IgD-negative memory B cell (primary cell): ENCODE measurements around the gene LRRFIP2. TPM values are rescaled to one million over a fixed set of nuclear protein-coding genes. Genes with fewer than 3 reads are reported as not detected.

Source experiments
- H3K27ac Mint-ChIP-seq, 3 donors: one replicate each; pipeline ENCODE4 v1.8.0; 2020 to 2022; ENCODE audit warnings: mild to moderate bottlenecking in 3 of 3, mixed read lengths in 3 of 3, moderate library complexity in 1 of 3
- H3K27me3 Mint-ChIP-seq: one replicate; pipeline ENCODE4 v1.8.0; 2021; ENCODE audit warnings: mixed read lengths
- H3K36me3 Mint-ChIP-seq: one replicate; pipeline ENCODE4 v1.8.0; 2020; ENCODE audit warnings: mild to moderate bottlenecking, mixed read lengths
- H3K4me1 Mint-ChIP-seq, 3 donors: one replicate each; pipeline ENCODE4 v1.8.0; 2020 to 2022; ENCODE audit warnings: mixed read lengths in 3 of 3, mild to moderate bottlenecking in 1 of 3
- H3K4me3 Mint-ChIP-seq, 4 donors: one replicate each; pipeline ENCODE4 v1.8.0; 2020 to 2022; ENCODE audit warnings: mild to moderate bottlenecking in 4 of 4, mixed read lengths in 4 of 4, moderate library complexity in 3 of 4
- H3K9me3 Mint-ChIP-seq, 3 donors: one replicate each; pipeline ENCODE4 v1.8.0; 2020 to 2021; ENCODE audit warnings: mixed read lengths in 3 of 3, mild to moderate bottlenecking in 1 of 3
- polyA plus RNA-seq: library from polyadenylated mRNA; unstranded; fragments of 300-500 nt; fragmentation: Illumina TruSeq; gene quantifications from one replicate; pipeline ENCODE4 v1.2.3, GENCODE V29; 2021

LRRFIP2 gene
- polyA plus RNA-seq, 1 donor from 2014 or later, result 22.0 TPM

DNA sequence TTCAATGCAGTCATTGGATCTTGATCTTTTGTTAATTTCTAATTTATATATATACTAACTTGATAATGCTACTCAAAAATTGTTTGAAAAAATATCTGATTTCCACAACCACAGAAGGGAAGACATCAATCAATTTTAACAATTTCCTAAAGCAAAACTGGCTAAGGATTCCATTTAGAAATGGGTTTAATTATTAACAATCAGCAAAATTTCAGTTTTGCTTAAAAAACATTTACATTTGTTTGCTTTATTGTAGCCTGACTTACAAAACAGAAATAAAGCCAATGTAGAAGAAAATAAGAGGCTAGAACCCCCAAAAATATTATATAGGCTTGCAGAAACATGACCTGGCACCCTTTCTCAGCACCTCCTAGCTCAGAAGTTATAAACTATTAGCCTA is 74.9 kb downstream of the LRRFIP2 start:
- H3K27me3 Mint-ChIP-seq, result no peaks in the 10 kb centered on the region

GRCh38 chr3:37098884-37099283 is 75.5 kb downstream of the LRRFIP2 start:
- no peaks in the 10 kb centered on the region for H3K9me3 Mint-ChIP-seq
- H3K4me1 Mint-ChIP-seq, result peaks cover 0 to 4% (median 3%) of the 10 kb centered on the region in 3 donors
- H3K27me3 Mint-ChIP-seq, result no peaks in the 10 kb centered on the region
- H3K27ac Mint-ChIP-seq, result no peak overlapping the region
- no peak overlapping the region for H3K4me3 Mint-ChIP-seq
- peaks cover 8% of the 10 kb centered on the region for H3K36me3 Mint-ChIP-seq

More for the DNA sequence above, 74.9 kb downstream of the LRRFIP2 start:
- Mint-ChIP-seq H3K27ac (no peak overlapping the region), H3K4me3 (no peak overlapping the region), H3K9me3 (no peaks in the 10 kb centered on the region), H3K36me3 (peaks cover 7% of the 10 kb centered on the region), H3K4me1 (peaks cover 0 to 4% (median 3%) of the 10 kb centered on the region in 3 donors)

DNA sequence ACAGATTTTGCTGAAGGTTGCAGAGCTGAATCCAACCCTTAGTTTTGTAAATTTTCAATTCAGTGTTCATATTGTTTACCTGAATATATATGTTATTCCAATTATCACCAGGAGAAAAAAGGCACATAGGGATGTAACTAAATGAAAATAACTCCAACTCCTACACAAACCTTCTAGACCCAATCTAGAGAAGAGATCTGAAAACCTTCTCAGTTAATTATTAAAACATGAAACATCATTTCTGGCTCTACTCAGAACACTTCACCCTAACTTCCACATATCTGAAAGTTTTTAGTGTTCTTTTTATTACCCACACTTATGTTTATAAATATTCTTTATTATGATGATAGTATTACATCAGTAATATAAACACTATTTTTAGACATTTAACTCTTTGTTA is 76.6 kb downstream of the LRRFIP2 start:
- Mint-ChIP-seq H3K4me3 (no peak overlapping the region), H3K27me3 (no peaks in the 10 kb centered on the region), H3K9me3 (no peaks in the 10 kb centered on the region), H3K4me1 (peaks cover 0 to 4% (median 0%) of the 10 kb centered on the region in 3 donors), H3K36me3 (peaks cover 13% of the 10 kb centered on the region), H3K27ac (no peak overlapping the region)

- peaks cover 13% of the 10 kb centered on the region for H3K36me3 Mint-ChIP-seq
- peaks cover 0 to under 1% (median 0%) of the 10 kb centered on the region in 3 donors for H3K4me1 Mint-ChIP-seq
- H3K27me3 Mint-ChIP-seq, result no peaks in the 10 kb centered on the region
- H3K9me3 Mint-ChIP-seq, result no peaks in the 10 kb centered on the region
- H3K27ac Mint-ChIP-seq, result peak overlapping the region in 1 of 3 donors; percentile 25
- H3K4me3 Mint-ChIP-seq, result no peak overlapping the region
Observed at GRCh38 chr3:37096975-37097374, 77.4 kb downstream of the LRRFIP2 start.

- H3K4me1 Mint-ChIP-seq, result no peaks in the 10 kb centered on the region
- H3K27me3 Mint-ChIP-seq, result no peaks in the 10 kb centered on the region
- H3K4me3 Mint-ChIP-seq, result no peak overlapping the region
- H3K27ac Mint-ChIP-seq, result no peak overlapping the region
- H3K36me3 Mint-ChIP-seq, result peaks cover 13% of the 10 kb centered on the region
- no peaks in the 10 kb centered on the region for H3K9me3 Mint-ChIP-seq
Observed at GRCh38 chr3:37096288-37096687, 78.1 kb downstream of the LRRFIP2 start.

- Mint-ChIP-seq H3K36me3 (peaks cover 15% of the 10 kb centered on the region), H3K9me3 (no peaks in the 10 kb centered on the region), H3K27ac (no peak overlapping the region), H3K27me3 (no peaks in the 10 kb centered on the region), H3K4me1 (no peaks in the 10 kb centered on the region), H3K4me3 (no peak overlapping the region)
Observed at GRCh38 chr3:37094636-37095035, 79.7 kb downstream of the LRRFIP2 start.

DNA sequence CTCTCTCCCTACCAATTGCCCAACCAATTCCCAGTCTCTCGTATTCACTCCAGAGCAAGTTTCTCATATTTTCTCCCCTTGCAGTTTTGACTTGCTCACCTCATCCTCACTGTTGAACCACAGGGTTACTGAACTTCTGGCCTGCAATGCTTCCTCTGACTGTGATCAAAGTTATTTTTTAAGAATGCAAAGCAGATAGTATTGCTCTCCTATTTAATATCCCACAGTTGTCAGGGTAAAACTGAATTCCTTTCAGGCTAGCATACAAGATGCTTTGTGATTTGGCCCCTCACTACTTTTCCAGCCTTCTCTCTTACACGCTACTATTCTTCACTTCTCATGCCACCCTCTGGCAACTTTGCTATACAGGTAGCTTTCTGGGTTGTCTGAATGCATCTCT is 80.9 kb downstream of the LRRFIP2 start:
- no peaks in the 10 kb centered on the region for H3K9me3 Mint-ChIP-seq
- H3K36me3 Mint-ChIP-seq, result peaks cover 15% of the 10 kb centered on the region
- no peaks in the 10 kb centered on the region for H3K4me1 Mint-ChIP-seq
- H3K4me3 Mint-ChIP-seq, result no peak overlapping the region
- no peaks in the 10 kb centered on the region for H3K27me3 Mint-ChIP-seq
- H3K27ac Mint-ChIP-seq, result no peak overlapping the region

- H3K36me3 Mint-ChIP-seq, result peaks cover 20% of the 10 kb centered on the region
- H3K4me3 Mint-ChIP-seq, result no peak overlapping the region
- H3K9me3 Mint-ChIP-seq, result no peaks in the 10 kb centered on the region
- no peaks in the 10 kb centered on the region for H3K27me3 Mint-ChIP-seq
- no peaks in the 10 kb centered on the region for H3K4me1 Mint-ChIP-seq
- peak overlapping the region in 1 of 3 donors; percentile 81 for H3K27ac Mint-ChIP-seq
Observed at GRCh38 chr3:37092484-37092883, 81.9 kb downstream of the LRRFIP2 start.

- Mint-ChIP-seq H3K4me3 (no peak overlapping the region), H3K36me3 (peaks cover 12% of the 10 kb centered on the region), H3K27me3 (no peaks in the 10 kb centered on the region), H3K27ac (no peak overlapping the region), H3K9me3 (no peaks in the 10 kb centered on the region), H3K4me1 (peaks cover 4% of the 10 kb centered on the region in 3 donors)
Observed at GRCh38 chr3:37087870-37088269, 86.5 kb downstream of the LRRFIP2 start.

GRCh38 chr3:37086918-37087317 is 87.5 kb downstream of the LRRFIP2 start:
- H3K4me1 Mint-ChIP-seq, result peaks cover 4% of the 10 kb centered on the region in 3 donors
- no peaks in the 10 kb centered on the region for H3K9me3 Mint-ChIP-seq
- H3K4me3 Mint-ChIP-seq, result no peak overlapping the region
- no peaks in the 10 kb centered on the region for H3K27me3 Mint-ChIP-seq
- H3K36me3 Mint-ChIP-seq, result peaks cover 12% of the 10 kb centered on the region
- no peak overlapping the region for H3K27ac Mint-ChIP-seq

- H3K36me3 Mint-ChIP-seq, result peaks cover 11% of the 10 kb centered on the region
- H3K9me3 Mint-ChIP-seq, result peaks cover 0 to 1% (median 0%) of the 10 kb centered on the region in 3 donors
- H3K27me3 Mint-ChIP-seq, result no peaks in the 10 kb centered on the region
Observed at GRCh38 chr3:37082317-37082716, 92.1 kb downstream of the LRRFIP2 start.

DNA sequence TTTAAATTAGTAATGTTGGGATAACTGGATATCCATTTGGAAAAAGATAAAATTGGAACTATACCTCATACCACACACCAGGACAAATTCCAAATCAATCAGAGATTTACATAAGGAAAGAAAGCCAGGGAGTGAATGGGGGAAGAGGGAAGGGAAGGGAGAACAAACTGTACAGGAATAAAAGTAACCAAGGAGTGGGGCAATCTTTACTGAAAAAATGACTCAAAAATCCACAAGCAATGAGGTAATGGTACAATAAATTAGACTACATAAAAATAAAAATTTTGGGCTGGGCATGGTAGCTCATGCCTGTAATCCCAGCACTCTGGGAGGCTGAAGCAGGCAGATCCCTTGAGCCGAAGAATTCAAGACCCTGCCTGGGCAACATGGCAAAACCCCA is 98.4 kb downstream of the LRRFIP2 start:
- H3K4me1 Mint-ChIP-seq, result no peaks in the 10 kb centered on the region
- H3K27me3 Mint-ChIP-seq, result no peaks in the 10 kb centered on the region
- H3K4me3 Mint-ChIP-seq, result peak overlapping the region in 1 of 4 donors; percentile 8
- H3K36me3 Mint-ChIP-seq, result peaks cover 24% of the 10 kb centered on the region
- H3K27ac Mint-ChIP-seq, result no peak overlapping the region
- peaks cover 0 to 1% (median 0%) of the 10 kb centered on the region in 3 donors for H3K9me3 Mint-ChIP-seq

More at GRCh38 chr3:37082317-37082716, 92.1 kb downstream of the LRRFIP2 start:
- Mint-ChIP-seq H3K4me1 (peaks cover 4% of the 10 kb centered on the region in 3 donors), H3K4me3 (no peak overlapping the region), H3K27ac (no peak overlapping the region)

DNA sequence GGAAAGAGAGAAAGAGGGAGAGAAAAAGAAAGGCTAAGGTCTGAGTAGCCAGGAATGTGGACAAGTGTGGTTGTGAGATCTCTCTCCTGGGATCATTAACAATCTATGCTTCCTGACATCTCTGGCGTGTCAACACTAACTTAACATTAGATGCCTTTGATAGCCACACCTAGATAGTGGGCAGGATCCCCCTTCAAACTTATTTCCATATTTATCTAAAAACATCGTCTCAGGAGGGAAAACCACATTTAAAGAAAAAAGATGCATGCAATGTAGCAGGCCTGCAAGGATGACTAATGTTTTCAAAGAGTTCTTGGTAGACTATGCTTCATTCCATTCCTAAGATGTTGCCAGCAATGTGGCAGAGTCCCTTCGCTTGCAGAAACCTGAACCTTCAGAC is 100.2 kb downstream of the LRRFIP2 start:
- Mint-ChIP-seq H3K9me3 (no peaks in the 10 kb centered on the region), H3K36me3 (peaks cover 18% of the 10 kb centered on the region), H3K27ac (no peak overlapping the region), H3K27me3 (no peaks in the 10 kb centered on the region), H3K4me3 (no peak overlapping the region), H3K4me1 (no peaks in the 10 kb centered on the region)

GRCh38 chr3:37072892-37073291 is 101.5 kb downstream of the LRRFIP2 start:
- Mint-ChIP-seq H3K9me3 (no peaks in the 10 kb centered on the region), H3K36me3 (peaks cover 18% of the 10 kb centered on the region), H3K4me1 (no peaks in the 10 kb centered on the region), H3K27ac (peak overlapping the region in 1 of 3 donors; percentile 82), H3K4me3 (no peak overlapping the region), H3K27me3 (no peaks in the 10 kb centered on the region)

GRCh38 chr3:37071921-37072320 is 102.5 kb downstream of the LRRFIP2 start:
- H3K4me1 Mint-ChIP-seq, result no peaks in the 10 kb centered on the region
- H3K27ac Mint-ChIP-seq, result no peak overlapping the region
- H3K9me3 Mint-ChIP-seq, result no peaks in the 10 kb centered on the region
- H3K27me3 Mint-ChIP-seq, result no peaks in the 10 kb centered on the region
- no peak overlapping the region for H3K4me3 Mint-ChIP-seq
- peaks cover 16% of the 10 kb centered on the region for H3K36me3 Mint-ChIP-seq

- Mint-ChIP-seq H3K4me3 (no peak overlapping the region), H3K9me3 (no peaks in the 10 kb centered on the region), H3K4me1 (no peaks in the 10 kb centered on the region), H3K27me3 (no peaks in the 10 kb centered on the region), H3K36me3 (peaks cover 7% of the 10 kb centered on the region), H3K27ac (no peak overlapping the region)
Observed at GRCh38 chr3:37068031-37068430, 106.4 kb downstream of the LRRFIP2 start.

GRCh38 chr3:37067577-37067976 is 106.8 kb downstream of the LRRFIP2 start:
- no peak overlapping the region for H3K27ac Mint-ChIP-seq
- no peak overlapping the region for H3K4me3 Mint-ChIP-seq
- H3K27me3 Mint-ChIP-seq, result no peaks in the 10 kb centered on the region
- peaks cover 6% of the 10 kb centered on the region for H3K36me3 Mint-ChIP-seq
- H3K4me1 Mint-ChIP-seq, result no peaks in the 10 kb centered on the region
- H3K9me3 Mint-ChIP-seq, result no peaks in the 10 kb centered on the region
